ENCODE measurements around the gene PPP1R14D. TPM values are rescaled to one million over a fixed set of nuclear protein-coding genes. Genes with fewer than 3 reads are reported as not detected.

Gene PPP1R14D
- total and polyA plus RNA-seq, 4 donors: 22.3 TPM; not detected in 3

DNA sequence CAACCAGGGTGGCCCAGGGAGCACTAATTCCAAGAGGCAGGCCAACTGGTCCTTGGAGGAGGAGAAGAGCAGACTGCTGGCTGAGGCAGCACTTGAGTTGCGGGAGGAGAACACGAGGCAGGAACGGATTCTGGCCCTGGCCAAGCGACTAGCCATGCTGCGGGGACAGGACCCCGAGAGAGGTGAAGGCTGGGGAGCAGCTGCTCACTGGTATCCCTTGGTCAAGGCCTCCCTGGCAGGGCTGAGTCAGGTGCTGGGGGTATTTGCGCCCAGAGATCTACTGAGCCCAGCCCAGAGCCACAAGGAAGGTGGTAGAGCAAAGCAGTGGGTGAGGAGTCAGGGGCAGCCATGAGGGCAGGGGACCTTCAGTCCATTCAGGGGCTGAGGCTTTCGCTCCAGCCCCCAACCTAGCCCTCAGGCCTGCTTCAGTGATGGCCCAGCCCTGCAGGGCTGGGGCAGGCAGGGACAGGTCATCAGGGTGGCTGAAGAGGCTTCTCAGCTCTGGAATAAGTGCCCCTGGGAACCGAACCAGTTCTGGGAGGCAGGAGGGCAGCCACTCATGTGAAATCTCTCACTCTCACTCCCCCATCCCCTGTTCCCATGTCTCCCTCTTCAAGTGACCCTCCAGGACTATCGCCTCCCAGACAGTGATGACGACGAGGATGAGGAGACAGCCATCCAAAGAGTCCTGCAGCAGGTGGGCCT, 15.6 kb downstream of the PPP1R14D start:
- 95% methylated on average over 11 to 12 of the region's 12 CpGs for WGBS, 2 donors
- H3K36me3 ChIP-seq (ENCODE audit: control insufficient read depth in 1 of 2, insufficient read depth in 2 of 2, low read length in 1 of 2): no peaks in the 10 kb centered on the region

DNA sequence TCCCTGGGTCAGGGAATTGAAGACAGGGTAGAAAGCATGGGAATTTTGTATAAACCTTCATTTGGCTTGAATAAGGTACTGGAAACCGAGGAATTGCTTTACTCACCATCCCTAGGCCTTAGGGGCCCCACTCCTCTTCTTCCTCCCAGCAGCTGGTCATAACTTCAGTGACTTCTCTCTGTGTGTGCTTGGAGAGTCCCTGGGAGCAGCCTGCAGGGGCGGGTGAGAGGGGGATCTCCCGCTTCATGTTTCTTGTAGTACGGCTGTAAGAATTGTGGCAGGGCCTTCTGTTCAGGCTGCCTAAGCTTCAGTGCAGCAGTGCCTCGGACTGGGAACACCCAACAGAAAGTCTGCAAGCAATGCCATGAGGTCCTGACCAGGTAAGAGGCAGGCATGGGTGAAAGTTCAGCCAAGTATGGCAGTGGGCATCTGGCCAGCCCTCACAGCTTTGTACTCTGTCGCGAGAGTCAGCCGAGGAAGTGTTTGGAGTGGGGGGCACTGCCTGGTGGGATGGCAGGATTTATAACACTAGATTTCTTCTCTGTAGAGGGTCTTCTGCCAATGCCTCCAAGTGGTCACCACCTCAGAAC, 19.6 kb downstream of the PPP1R14D start:
- intact Hi-C loops (cut with DNase I): loop anchor here (5.0 kb wide), 1 partner anchor 47 kb away; the partner anchor contains the start of gene GCHFR (in 2 of the 2)

More for the DNA sequence above, 15.6 kb downstream of the PPP1R14D start:
- intact Hi-C loops (cut with DNase I): no loop called here
- ATAC-seq (ENCODE audit: low FRiP score) (no peak), DNase-seq (peak in 1 of 2 donors; percentile 56)
- H3K9me3 ChIP-seq (ENCODE audit: control insufficient read depth, low read length): no peaks in the 10 kb centered on the region
- H3K4me1 ChIP-seq (ENCODE audit: control insufficient read depth in 1 of 2, insufficient read depth in 2 of 2, low read length in 2 of 2): no peaks in the 10 kb centered on the region
- no peak overlapping the region for H3K27ac ChIP-seq (ENCODE audit: low read depth in 1 of 2, low read length in 2 of 2)
- H3K4me3 ChIP-seq (ENCODE audit: low read length in 2 of 2): no peak overlapping the region
- no peaks in the 10 kb centered on the region for H3K27me3 ChIP-seq (ENCODE audit: control insufficient read depth in 1 of 2, insufficient read depth in 2 of 2, low read length in 1 of 2)

DNA sequence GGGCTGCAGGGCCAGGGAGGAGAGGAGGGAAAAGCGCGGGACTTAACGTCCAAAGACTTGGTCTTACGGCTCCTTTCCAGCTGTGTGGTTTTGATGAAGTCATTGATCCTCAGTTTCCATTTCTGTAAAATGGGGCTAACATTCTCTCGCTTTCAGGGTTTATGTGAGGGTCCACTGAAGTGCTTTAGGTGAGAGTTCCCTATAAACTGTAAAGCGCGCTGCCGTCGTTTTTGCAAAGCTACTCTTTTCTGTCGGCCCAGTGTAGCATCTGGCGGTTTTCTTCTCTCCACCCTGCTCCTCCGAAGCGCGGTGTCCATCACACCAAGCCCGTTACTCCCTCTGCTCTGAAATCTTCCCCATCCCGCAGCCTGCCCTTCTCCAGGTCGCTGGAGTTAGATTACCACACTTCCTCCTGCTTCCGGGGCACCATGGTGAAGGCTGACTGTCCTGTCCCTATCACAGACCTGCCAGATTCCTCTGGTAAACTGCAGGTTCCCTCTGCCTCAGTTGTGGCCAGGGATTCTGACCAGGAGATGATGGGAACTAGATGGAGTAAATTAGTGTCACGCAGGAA, 20.5 kb downstream of the PPP1R14D start:
- no peak overlapping the region for H3K27ac ChIP-seq (ENCODE audit: low read depth in 1 of 2, low read length in 2 of 2)
- WGBS, 2 donors: 30 to 60% methylated on average over 19 of the region's 19 CpGs
- intact Hi-C loops (cut with DNase I): loop anchor here (5.0 kb wide), 1 partner anchor 46 kb away; the partner anchor contains the start of gene GCHFR (in 2 of the 2)
- ATAC-seq (ENCODE audit: low FRiP score): no peak
- H3K4me3 ChIP-seq (ENCODE audit: low read length in 2 of 2): peak overlapping the region; percentile 46 to 53
- no peaks in the 10 kb centered on the region for H3K9me3 ChIP-seq (ENCODE audit: control insufficient read depth, low read length)
- no peaks in the 10 kb centered on the region for H3K36me3 ChIP-seq (ENCODE audit: control insufficient read depth in 1 of 2, insufficient read depth in 2 of 2, low read length in 1 of 2)
- no peaks in the 10 kb centered on the region for H3K4me1 ChIP-seq (ENCODE audit: control insufficient read depth in 1 of 2, insufficient read depth in 2 of 2, low read length in 2 of 2)
- H3K27me3 ChIP-seq (ENCODE audit: control insufficient read depth in 1 of 2, insufficient read depth in 2 of 2, low read length in 1 of 2): no peaks in the 10 kb centered on the region
- DNase-seq: peak in 1 of 2 donors; percentile 39

More for the DNA sequence above, 19.6 kb downstream of the PPP1R14D start:
- no peaks in the 10 kb centered on the region for H3K27me3 ChIP-seq (ENCODE audit: control insufficient read depth in 1 of 2, insufficient read depth in 2 of 2, low read length in 1 of 2)
- no peaks in the 10 kb centered on the region for H3K9me3 ChIP-seq (ENCODE audit: control insufficient read depth, low read length)
- no peak for ATAC-seq (ENCODE audit: low FRiP score)
- peak in 1 of 2 donors; percentile 59 for DNase-seq
- no peak overlapping the region for H3K27ac ChIP-seq (ENCODE audit: low read depth in 1 of 2, low read length in 2 of 2)
- no peaks in the 10 kb centered on the region for H3K4me1 ChIP-seq (ENCODE audit: control insufficient read depth in 1 of 2, insufficient read depth in 2 of 2, low read length in 2 of 2)
- H3K4me3 ChIP-seq (ENCODE audit: low read length in 2 of 2): no peak overlapping the region
- H3K36me3 ChIP-seq (ENCODE audit: control insufficient read depth in 1 of 2, insufficient read depth in 2 of 2, low read length in 1 of 2): no peaks in the 10 kb centered on the region
- WGBS, 2 donors: 69 to 76% methylated on average over 8 of the region's 8 CpGs

DNA sequence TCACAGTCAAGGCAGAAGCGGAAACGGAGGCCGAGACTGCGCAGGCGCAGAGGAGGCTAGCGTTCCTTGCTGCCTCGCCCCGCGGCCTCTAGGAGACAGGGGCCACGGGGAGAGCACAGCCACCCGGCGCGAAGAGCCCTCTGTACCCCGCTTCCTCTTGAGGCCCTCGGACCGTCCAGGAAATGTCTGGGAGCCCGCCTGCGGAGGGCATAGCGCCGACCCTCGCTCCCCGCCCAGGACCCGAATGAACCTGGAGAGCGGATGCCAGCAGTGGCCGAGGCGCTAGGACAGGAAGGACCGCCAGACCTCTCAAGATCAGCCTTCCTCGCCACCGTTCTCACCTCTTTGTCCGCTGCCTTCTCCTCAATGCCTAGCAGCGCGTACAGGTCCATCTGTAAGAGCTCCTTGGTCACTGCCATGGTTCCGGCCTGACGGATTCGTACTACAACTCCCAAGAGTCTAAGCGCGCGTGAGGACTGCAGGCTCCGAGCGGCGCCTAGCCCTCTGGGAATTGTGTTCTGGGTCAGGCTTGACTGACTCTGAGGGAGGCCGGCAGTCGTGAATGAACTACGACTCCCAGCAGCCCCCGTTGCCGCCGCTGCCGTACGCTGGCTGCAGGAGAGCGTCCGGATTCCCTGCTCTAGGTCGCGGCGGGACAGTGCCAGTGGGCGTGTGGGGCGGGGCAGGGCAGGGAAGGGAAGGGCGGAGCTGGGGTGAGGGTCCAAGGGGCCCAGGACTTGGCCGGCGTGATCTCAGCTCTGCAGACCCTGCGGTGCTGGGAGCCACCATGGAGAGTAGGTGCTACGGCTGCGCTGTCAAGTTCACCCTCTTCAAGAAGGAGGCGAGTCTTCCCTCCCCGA, 21.2 kb downstream of the PPP1R14D start, which contains the start of the genes DNAJC17 and ZFYVE19:
TSS of gene DNAJC17 (minus strand) at position 446 of the 860 bp plus-strand sequence. CDS start at position 419, 27 bp downstream.
TSS of gene ZFYVE19 (plus strand) at position 62 of the 860 bp plus-strand sequence. CDS start at position 563, 501 bp downstream.
- Histone ChIP-seq H3K9me3 (ENCODE audit: control insufficient read depth, low read length) (no peaks in the 10 kb centered on the region), H3K36me3 (ENCODE audit: control insufficient read depth in 1 of 2, insufficient read depth in 2 of 2, low read length in 1 of 2) (no peaks in the 10 kb centered on the region), H3K4me3 (ENCODE audit: low read length in 2 of 2) (peak within 1 kb of the TSS; percentile 87 to 99), H3K27me3 (ENCODE audit: control insufficient read depth in 1 of 2, insufficient read depth in 2 of 2, low read length in 1 of 2) (no peaks in the 10 kb centered on the region), H3K4me1 (ENCODE audit: control insufficient read depth in 1 of 2, insufficient read depth in 2 of 2, low read length in 2 of 2) (no peaks in the 10 kb centered on the region), H3K27ac (ENCODE audit: low read depth in 1 of 2, low read length in 2 of 2) (peak within 1 kb of the TSS; percentile 81 to 84)
- 0% methylated on average over 63 to 64 of the region's 64 CpGs for WGBS, 2 donors
- DNase-seq (peak; percentile 98 to 99), ATAC-seq (ENCODE audit: low FRiP score) (peak; percentile 99)
- intact Hi-C loops (cut with DNase I): loop anchor here (5.0 kb wide), 1 partner anchor 45 kb away; the partner anchor contains the start of gene GCHFR (in 2 of the 2)

DNA sequence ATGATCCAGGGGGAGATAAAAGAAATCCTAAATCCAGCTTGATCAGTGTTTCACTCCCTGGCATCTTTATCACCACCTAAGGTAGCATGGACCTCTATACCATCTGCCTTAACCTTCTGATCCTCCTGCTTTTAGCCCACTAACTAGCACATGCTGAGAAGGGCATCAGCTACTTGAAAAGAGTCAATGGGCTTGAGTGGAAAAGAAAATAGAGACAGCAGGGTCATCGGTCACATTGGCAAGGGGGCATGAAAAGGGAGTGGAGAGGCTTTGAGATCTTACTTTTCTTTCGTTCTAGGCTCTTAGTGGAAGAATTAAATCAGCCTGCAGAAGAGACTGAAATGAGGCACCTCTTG, 21.9 kb downstream of the PPP1R14D start:
- intact Hi-C loops (cut with DNase I): loop anchor here (5.0 kb wide), 1 partner anchor 44 kb away; the partner anchor contains the start of gene GCHFR (in 2 of the 2)
- 0 to 1% methylated on average over 2 of the region's 2 CpGs for WGBS, 2 donors

DNA sequence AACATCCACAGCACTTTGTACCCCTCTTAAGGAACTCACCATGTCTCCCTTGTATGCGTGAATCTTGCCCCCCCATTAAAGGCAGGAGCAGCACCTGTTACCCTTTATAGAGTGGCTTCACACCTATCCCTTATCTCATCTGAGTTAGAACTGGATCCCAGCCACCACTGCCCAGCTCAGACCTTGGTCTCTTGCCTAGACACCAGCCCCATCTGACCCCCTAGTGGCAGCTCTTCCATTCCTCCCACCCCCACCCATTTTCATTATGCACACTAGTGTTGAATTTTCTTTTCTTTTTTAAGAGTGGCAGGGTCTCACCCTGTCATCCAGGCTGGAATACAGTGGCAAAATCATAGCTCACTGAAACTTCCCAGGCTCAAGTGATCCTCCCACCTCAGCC, 24.8 kb downstream of the PPP1R14D start:
- peak in 1 of 2 donors; percentile 11 for DNase-seq
- no peaks in the 10 kb centered on the region for H3K27me3 ChIP-seq (ENCODE audit: control insufficient read depth in 1 of 2, insufficient read depth in 2 of 2, low read length in 1 of 2)
- H3K9me3 ChIP-seq (ENCODE audit: control insufficient read depth, low read length): no peaks in the 10 kb centered on the region
- H3K27ac ChIP-seq (ENCODE audit: low read depth in 1 of 2, low read length in 2 of 2): no peak overlapping the region
- no peak for ATAC-seq (ENCODE audit: low FRiP score)
- 91 to 96% methylated on average over 1 of the region's 1 CpG for WGBS, 2 donors
- H3K4me1 ChIP-seq (ENCODE audit: control insufficient read depth in 1 of 2, insufficient read depth in 2 of 2, low read length in 2 of 2): no peaks in the 10 kb centered on the region
- intact Hi-C loops (cut with DNase I): no loop called here
- no peaks in the 10 kb centered on the region for H3K36me3 ChIP-seq (ENCODE audit: control insufficient read depth in 1 of 2, insufficient read depth in 2 of 2, low read length in 1 of 2)
- H3K4me3 ChIP-seq (ENCODE audit: low read length in 2 of 2): no peak overlapping the region

More for the DNA sequence above, 21.9 kb downstream of the PPP1R14D start:
- peak overlapping the region in 1 of 2 donors; percentile 84 for H3K27ac ChIP-seq (ENCODE audit: low read depth in 1 of 2, low read length in 2 of 2)
- H3K36me3 ChIP-seq (ENCODE audit: control insufficient read depth in 1 of 2, insufficient read depth in 2 of 2, low read length in 1 of 2): no peaks in the 10 kb centered on the region
- DNase-seq (no peak), ATAC-seq (ENCODE audit: low FRiP score) (no peak)
- H3K4me3 ChIP-seq (ENCODE audit: low read length in 2 of 2): peak overlapping the region; percentile 87 to 99
- H3K27me3 ChIP-seq (ENCODE audit: control insufficient read depth in 1 of 2, insufficient read depth in 2 of 2, low read length in 1 of 2): no peaks in the 10 kb centered on the region
- no peaks in the 10 kb centered on the region for H3K4me1 ChIP-seq (ENCODE audit: control insufficient read depth in 1 of 2, insufficient read depth in 2 of 2, low read length in 2 of 2)
- H3K9me3 ChIP-seq (ENCODE audit: control insufficient read depth, low read length): no peaks in the 10 kb centered on the region

DNA sequence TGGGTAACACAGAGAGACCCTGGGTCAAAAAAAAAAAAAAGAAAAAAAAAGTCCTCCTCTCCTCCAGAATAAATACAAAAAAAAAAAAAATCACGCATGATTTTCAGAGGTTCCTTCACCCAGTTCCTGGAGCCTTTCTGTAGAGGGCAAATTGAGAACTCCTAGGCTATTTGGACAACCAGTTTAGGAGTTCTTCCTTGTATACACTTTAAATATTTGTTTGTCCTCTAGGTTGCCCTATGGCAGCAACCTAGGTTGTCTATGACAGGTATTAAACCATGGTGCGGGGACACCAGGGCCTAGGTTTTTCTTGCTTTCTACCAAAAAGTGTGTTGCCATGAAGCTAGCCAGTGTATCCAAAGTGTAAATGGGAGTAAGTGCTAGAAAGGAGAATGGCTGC, 25.4 kb downstream of the PPP1R14D start:
- ATAC-seq (ENCODE audit: low FRiP score) (no peak), DNase-seq (no peak)
- H3K4me3 ChIP-seq (ENCODE audit: low read length in 2 of 2): no peak overlapping the region
- no peaks in the 10 kb centered on the region for H3K9me3 ChIP-seq (ENCODE audit: control insufficient read depth, low read length)
- no peaks in the 10 kb centered on the region for H3K4me1 ChIP-seq (ENCODE audit: control insufficient read depth in 1 of 2, insufficient read depth in 2 of 2, low read length in 2 of 2)
- no peaks in the 10 kb centered on the region for H3K36me3 ChIP-seq (ENCODE audit: control insufficient read depth in 1 of 2, insufficient read depth in 2 of 2, low read length in 1 of 2)
- H3K27ac ChIP-seq (ENCODE audit: low read depth in 1 of 2, low read length in 2 of 2): no peak overlapping the region
- WGBS, 2 donors: 74 to 77% methylated on average over 2 of the region's 2 CpGs
- intact Hi-C loops (cut with DNase I): no loop called here
- H3K27me3 ChIP-seq (ENCODE audit: control insufficient read depth in 1 of 2, insufficient read depth in 2 of 2, low read length in 1 of 2): no peaks in the 10 kb centered on the region

DNA sequence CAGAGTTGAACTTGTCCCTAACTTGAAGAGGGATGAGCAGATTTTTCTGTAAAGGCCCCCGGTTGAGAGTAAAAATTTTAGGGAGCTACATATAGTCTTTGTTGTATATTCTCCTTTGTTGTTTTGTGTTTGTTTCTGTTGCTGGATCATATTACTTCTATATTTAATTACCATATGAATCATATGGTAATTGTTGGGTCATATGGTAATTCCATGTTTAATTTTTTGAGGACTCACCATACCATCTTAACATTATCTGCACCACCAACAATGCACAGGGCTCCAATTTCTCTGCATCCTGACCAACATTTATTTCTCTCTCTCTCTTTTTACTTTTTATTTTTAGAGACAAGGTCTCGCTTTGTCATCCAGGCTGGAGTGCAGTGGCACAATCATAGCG, 29.0 kb downstream of the PPP1R14D start:
- Histone ChIP-seq H3K36me3 (ENCODE audit: control insufficient read depth in 1 of 2, insufficient read depth in 2 of 2, low read length in 1 of 2) (no peaks in the 10 kb centered on the region), H3K27ac (ENCODE audit: low read depth in 1 of 2, low read length in 2 of 2) (no peak overlapping the region), H3K4me3 (ENCODE audit: low read length in 2 of 2) (no peak overlapping the region), H3K27me3 (ENCODE audit: control insufficient read depth in 1 of 2, insufficient read depth in 2 of 2, low read length in 1 of 2) (no peaks in the 10 kb centered on the region), H3K4me1 (ENCODE audit: control insufficient read depth in 1 of 2, insufficient read depth in 2 of 2, low read length in 2 of 2) (no peaks in the 10 kb centered on the region), H3K9me3 (ENCODE audit: control insufficient read depth, low read length) (no peaks in the 10 kb centered on the region)
- ATAC-seq (ENCODE audit: low FRiP score): no peak
- DNase-seq: no peak
- intact Hi-C loops (cut with DNase I): no loop called here
- WGBS, 2 donors: 92 to 96% methylated on average over 3 of the region's 3 CpGs

Data from aorta (tissue), 5 donors.